GM18511 (cell line): Measurements from ENCODE around the gene USP17L12.
"Not testable (repeated sequence)": the region's sequence is repeated elsewhere in the genome, so short reads cannot be mapped to it uniquely, and the experiment has no call there.

Source experiments
- ATAC-seq: cut with Tn5 transposase; IDR thresholded peaks from one replicate; pipeline ENCODE4 v1.9.1; 2021; ENCODE audit warnings: mild to moderate bottlenecking, moderate library complexity; ENCODE audit not compliant: unreplicated experiment

Gene USP17L12

GRCh38 chr4:9219852-9220251, at the start of gene USP17L12:
TSS of gene USP17L12 (plus strand) at chr4:9220152. CDS start at chr4:9220152, 0 bp downstream.
- not testable (repeated sequence) for ATAC-seq

- not testable (repeated sequence) for ATAC-seq
Observed at GRCh38 chr4:9210357-9210756, 9.6 kb upstream of the USP17L12 start, which contains the start of gene USP17L10. TSS of gene USP17L10 (plus strand) at chr4:9210657. CDS start at chr4:9210657, 0 bp downstream.

GRCh38 chr4:9214701-9215100, 5.3 kb upstream of the USP17L12 start:
- not testable (repeated sequence) for ATAC-seq

GRCh38 chr4:9215105-9215504, 4.8 kb upstream of the USP17L12 start, which contains the start of gene USP17L11:
TSS of gene USP17L11 (plus strand) at chr4:9215405. CDS start at chr4:9215405, 0 bp downstream.
- ATAC-seq: not testable (repeated sequence)

GRCh38 chr4:9224596-9224995, 4.6 kb downstream of the USP17L12 start, which contains the start of gene USP17L13:
TSS of gene USP17L13 (plus strand) at chr4:9224896. CDS start at chr4:9224896, 0 bp downstream.
- not testable (repeated sequence) for ATAC-seq

- not testable (repeated sequence) for ATAC-seq
Observed at GRCh38 chr4:9230249-9230648, 10.3 kb downstream of the USP17L12 start.

GRCh38 chr4:9234085-9234484, 14.1 kb downstream of the USP17L12 start, which contains the start of gene USP17L15:
TSS of gene USP17L15 (plus strand) at chr4:9234385. CDS start at chr4:9234385, 0 bp downstream.
- ATAC-seq: not testable (repeated sequence)

- not testable (repeated sequence) for ATAC-seq
Observed at GRCh38 chr4:9238461-9238860, 18.5 kb downstream of the USP17L12 start.

GRCh38 chr4:9243579-9243978, 23.6 kb downstream of the USP17L12 start, which contains the start of gene USP17L17:
TSS of gene USP17L17 (plus strand) at chr4:9243879. CDS start at chr4:9243879, 0 bp downstream.
- ATAC-seq: not testable (repeated sequence)

GRCh38 chr4:9247953-9248680, 28.2 kb downstream of the USP17L12 start, which contains the start of gene USP17L18:
TSS of gene USP17L18 (plus strand) at chr4:9248630. CDS start at chr4:9248630, 0 bp downstream.
- not testable (repeated sequence) for ATAC-seq

GRCh38 chr4:9253078-9253477, 33.1 kb downstream of the USP17L12 start, which contains the start of gene USP17L19:
TSS of gene USP17L19 (plus strand) at chr4:9253378. CDS start at chr4:9253378, 0 bp downstream.
- not testable (repeated sequence) for ATAC-seq

- not testable (repeated sequence) for ATAC-seq
Observed at GRCh38 chr4:9257824-9258223, 37.9 kb downstream of the USP17L12 start, which contains the start of gene USP17L20. TSS of gene USP17L20 (plus strand) at chr4:9258124. CDS start at chr4:9258124, 0 bp downstream.

GRCh38 chr4:9262572-9262971, 42.6 kb downstream of the USP17L12 start, which contains the start of gene USP17L21:
TSS of gene USP17L21 (plus strand) at chr4:9262872. CDS start at chr4:9262872, 0 bp downstream.
- ATAC-seq: not testable (repeated sequence)

GRCh38 chr4:9267319-9267718, 47.4 kb downstream of the USP17L12 start, which contains the start of gene USP17L22:
TSS of gene USP17L22 (plus strand) at chr4:9267619. CDS start at chr4:9267619, 0 bp downstream.
- ATAC-seq: not testable (repeated sequence)
